IMR-90 (cell line): Measurements from ENCODE around the gene SLC38A7. TPM values are rescaled to one million over a fixed set of nuclear protein-coding genes. Genes with fewer than 3 reads are reported as not detected.

Source experiments
- ATAC-seq: fragments of 200-7000 bp; cut with Tn5 transposase; 2 replicates; pipeline ENCODE4 v1.9.1; 2020; ENCODE audit warnings: low read depth, mild to moderate bottlenecking, moderate library complexity
- BruUV-seq: library from RNA; stranded (reverse); fragments of 400-500 nt; replicated peaks from 2 replicates; lab custom pipeline; 2021; lab: Mats Ljungman, UMichigan
- CTCF ChIA-PET: fragments of 300-600 bp; formaldehyde crosslinking; extraction: SDS; loops from one replicate; lab custom pipeline; 2021; ENCODE audit warnings: antibody characterized with exemption; lab: Yijun Ruan, JAX
- POLR2A ChIA-PET: fragments of 300-600 bp; sonication (Branson Sonifier 250); formaldehyde crosslinking; loops from one replicate; lab custom pipeline; 2022; ENCODE audit warnings: antibody characterized with exemption; ENCODE audit not compliant: unreplicated experiment; lab: Charles Lee
- DNase-seq: peaks from one replicate; pipeline ENCODE4 v3.0.0; 2013
- H2AFZ ChIP-seq: replicated peaks from 2 replicates; pipeline ENCODE3; 2013; ENCODE audit warnings: low read length, mild to moderate bottlenecking; ENCODE audit not compliant: poor library complexity
- H2AK5ac ChIP-seq: 2 replicates; pipeline ENCODE4 v1.6.1; 2013; ENCODE audit warnings: low read depth, low read length, inconsistent platforms
- H2AK9ac ChIP-seq: replicated peaks from 2 replicates; pipeline ENCODE3; 2013; ENCODE audit warnings: mild to moderate bottlenecking, low read depth, low read length, moderate library complexity; ENCODE audit not compliant: poor library complexity
- H2BK120ac ChIP-seq: 2 replicates; pipeline ENCODE4 v1.6.1; 2013; ENCODE audit warnings: low read depth, low read length, inconsistent platforms
- H2BK15ac ChIP-seq: 3 replicates; pipeline ENCODE4 v1.6.1; 2013; ENCODE audit warnings: low read depth, low read length, inconsistent platforms
- H2BK20ac ChIP-seq: 2 replicates; pipeline ENCODE4 v1.6.1; 2013; ENCODE audit warnings: low read depth, mild to moderate bottlenecking, inconsistent platforms, low read length, moderate library complexity
- H2BK5ac ChIP-seq: 2 replicates; pipeline ENCODE4 v1.6.1; 2013; ENCODE audit warnings: mild to moderate bottlenecking, low read depth, low read length, inconsistent platforms; ENCODE audit not compliant: poor library complexity, severe bottlenecking
- H3K14ac ChIP-seq: replicated peaks from 2 replicates; pipeline ENCODE4 v1.6.1; 2013; ENCODE audit warnings: low read depth, low read length, inconsistent platforms
- H3K18ac ChIP-seq: 2 replicates; pipeline ENCODE4 v1.6.1; 2013; ENCODE audit warnings: low read depth, low read length, control low read depth
- H3K23ac ChIP-seq: 2 replicates; pipeline ENCODE4 v1.6.1; 2013; ENCODE audit warnings: low read depth, low read length, inconsistent platforms
- H3K27ac ChIP-seq: 2 replicates; pipeline ENCODE4 v1.5.1; 2013; ENCODE audit warnings: mild to moderate bottlenecking, control low read depth, low read length; ENCODE audit not compliant: insufficient read depth
- H3K27me3 ChIP-seq: 2 replicates; pipeline ENCODE4 v1.6.1; 2013; ENCODE audit warnings: low read length; ENCODE audit not compliant: control insufficient read depth, insufficient read depth
- H3K36me3 ChIP-seq: 2 replicates; pipeline ENCODE4 v1.6.1; 2013; ENCODE audit warnings: low read length, mixed read lengths; ENCODE audit not compliant: control insufficient read depth, insufficient read depth
- H3K4ac ChIP-seq: 2 replicates; pipeline ENCODE4 v1.6.1; 2013; ENCODE audit warnings: low read depth, low read length, inconsistent platforms
- H3K4me1 ChIP-seq: 2 replicates; pipeline ENCODE4 v1.6.1; 2013; ENCODE audit warnings: low read length, mixed read lengths; ENCODE audit not compliant: control insufficient read depth, insufficient read depth
- H3K4me2 ChIP-seq: 2 replicates; pipeline ENCODE4 v1.6.1; 2013; ENCODE audit warnings: low read depth, mild to moderate bottlenecking, control low read depth, low read length, moderate library complexity
- H3K4me3 ChIP-seq: 2 replicates; pipeline ENCODE4 v1.5.1; 2013; ENCODE audit warnings: low read depth, mild to moderate bottlenecking, control low read depth, low read length, moderate library complexity; ENCODE audit not compliant: insufficient read depth
- H3K56ac ChIP-seq: 2 replicates; pipeline ENCODE4 v1.6.1; 2013; ENCODE audit warnings: low read length, inconsistent platforms; ENCODE audit not compliant: insufficient read depth; ENCODE audit errors: extremely low read depth
- H3K79me1 ChIP-seq, 2 experiments: 2 replicates each; pipeline ENCODE4 v1.6.1; 2013; ENCODE audit warnings: low read length in 2 of 2, inconsistent platforms in 1 of 2, low read depth in 1 of 2
- H3K9ac ChIP-seq: 2 replicates; pipeline ENCODE4 v1.6.1; 2013; ENCODE audit warnings: low read depth, low read length, control low read depth
- H3K9me1 ChIP-seq: 2 replicates; pipeline ENCODE4 v1.6.1; 2013; ENCODE audit warnings: low read length, inconsistent platforms; ENCODE audit not compliant: insufficient read depth
- H3K9me3 ChIP-seq: 2 replicates; pipeline ENCODE4 v1.6.1; 2013; ENCODE audit warnings: low read length; ENCODE audit not compliant: control insufficient read depth, insufficient read depth
- H4K20me1 ChIP-seq: 2 replicates; pipeline ENCODE4 v1.6.1; 2013; ENCODE audit warnings: low read length, inconsistent platforms; ENCODE audit not compliant: insufficient read depth
- H4K5ac ChIP-seq: 2 replicates; pipeline ENCODE4 v1.6.1; 2013; ENCODE audit warnings: mild to moderate bottlenecking, low read depth, low read length, control low read depth
- H4K8ac ChIP-seq, 2 experiments: 2 replicates each; pipeline ENCODE4 v1.6.1; 2013; ENCODE audit warnings: low read depth in 2 of 2, low read length in 2 of 2, control low read depth in 1 of 2, inconsistent platforms in 1 of 2
- H4K91ac ChIP-seq: 2 replicates; pipeline ENCODE4 v1.6.1; 2013; ENCODE audit warnings: low read depth, low read length, inconsistent platforms; ENCODE audit not compliant: insufficient read depth
- BHLHE40 ChIP-seq: fragments of 150-350 bp; IDR thresholded peaks from 2 replicates; pipeline ENCODE4 v1.6.1; 2016; ENCODE audit warnings: mild to moderate bottlenecking, low read depth, low read length
- FOS ChIP-seq: fragments of 150-350 bp; IDR thresholded peaks from 2 replicates; pipeline ENCODE4 v1.6.1; 2016; ENCODE audit warnings: low read depth, low read length
- MAFK ChIP-seq: IDR thresholded peaks from 2 replicates; pipeline ENCODE4 v1.6.1; 2012; ENCODE audit warnings: low read depth, low read length, improper control_type of control experiment
- MAZ ChIP-seq: IDR thresholded peaks from 2 replicates; pipeline ENCODE4 v1.6.1; 2012; ENCODE audit warnings: low read depth, mild to moderate bottlenecking, low read length, improper control_type of control experiment, moderate library complexity, borderline replicate concordance
- MXI1 ChIP-seq: IDR thresholded peaks from 2 replicates; pipeline ENCODE4 v1.6.1; 2012; ENCODE audit warnings: low read depth, mild to moderate bottlenecking, low read length, moderate library complexity, borderline replicate concordance
- POLR2A ChIP-seq: IDR thresholded peaks from 2 replicates; pipeline ENCODE4 v1.6.1; 2012; ENCODE audit warnings: mild to moderate bottlenecking, low read depth, low read length
- RAD21 ChIP-seq: IDR thresholded peaks from 2 replicates; pipeline ENCODE4 v1.6.1; 2012; ENCODE audit warnings: low read length, improper control_type of control experiment
- RCOR1 ChIP-seq: IDR thresholded peaks from 2 replicates; pipeline ENCODE4 v1.6.1; 2012; ENCODE audit warnings: mild to moderate bottlenecking, low read length, improper control_type of control experiment; ENCODE audit not compliant: insufficient replicate concordance
- SMC3 ChIP-seq: fragments of 150-350 bp; IDR thresholded peaks from 2 replicates; pipeline ENCODE4 v1.6.1; 2016; ENCODE audit warnings: low read depth, mild to moderate bottlenecking, antibody characterized with exemption, low read length, moderate library complexity
- USF2 ChIP-seq: fragments of 150-350 bp; IDR thresholded peaks from 2 replicates; pipeline ENCODE4 v1.6.1; 2017; ENCODE audit warnings: mild to moderate bottlenecking, antibody characterized with exemption, low read length, low read depth
- WGBS, 2 experiments: methylation state at CpG; one replicate each; pipeline versions ENCODE4 v1.1.5 to v1.1.7; 2013; ENCODE audit warnings: missing lambda C conversion rate in 2 of 2; ENCODE audit not compliant: insufficient read length in 1 of 2; ENCODE audit errors: extremely low coverage in 2 of 2; 5-methylcytosine and 5-hydroxymethylcytosine counted together
- dilution Hi-C: fragments of 300-500 bp; cut with HindIII; formaldehyde crosslinking; loops from one replicate; pipeline ENCODE4 v1.14.3; 2018; ENCODE audit warnings: low sequenced_read_pairs; ENCODE audit not compliant: unreplicated experiment
- in situ Hi-C: fragments of 300-500 bp; cut with MboI; formaldehyde crosslinking; loops from 3 replicates; pipeline ENCODE4 v1.14.3; 2019; ENCODE audit warnings: low sequenced_read_pairs, inconsistent platforms, mixed read lengths
- intact Hi-C: fragments of 100-400 bp; cut with micrococcal nuclease; formaldehyde crosslinking; loops from 2 replicates; pipeline ENCODE4 v1.10.0; 2022
- polyA plus RNA-seq, 3 experiments: library from polyadenylated mRNA; depleted of rRNA; stranded (reverse); fragments of >200 nt; gene quantifications; 2 replicates each; pipeline ENCODE4 v1.2.3, GENCODE V29; 2012; ENCODE audit warnings: low replicate concordance in 1 of 3
- total RNA-seq: library from RNA; depleted of rRNA; stranded (reverse); fragments of >200 nt; gene quantifications from 2 replicates; pipeline ENCODE4 v1.2.3, GENCODE V29; 2012
- TF ChIP-seq, protein P1 (sequence below): conservative IDR thresholded peaks from 2 replicates; pipeline ENCODE4 v1.5.1; 2012; ENCODE audit warnings: mild to moderate bottlenecking, low read depth, low read length, improper control_type of control experiment
- TF ChIP-seq, protein P2 (sequence below): fragments of 150-350 bp; IDR thresholded peaks from 2 replicates; pipeline ENCODE4 v1.6.1; 2016; ENCODE audit warnings: low read depth, mild to moderate bottlenecking, low read length, moderate library complexity, borderline replicate concordance

Gene SLC38A7
- total and polyA plus RNA-seq, 2 of the 4 experiments (the other 2 are of a cell fraction) = 14.7 to 16.4 TPM

DNA sequence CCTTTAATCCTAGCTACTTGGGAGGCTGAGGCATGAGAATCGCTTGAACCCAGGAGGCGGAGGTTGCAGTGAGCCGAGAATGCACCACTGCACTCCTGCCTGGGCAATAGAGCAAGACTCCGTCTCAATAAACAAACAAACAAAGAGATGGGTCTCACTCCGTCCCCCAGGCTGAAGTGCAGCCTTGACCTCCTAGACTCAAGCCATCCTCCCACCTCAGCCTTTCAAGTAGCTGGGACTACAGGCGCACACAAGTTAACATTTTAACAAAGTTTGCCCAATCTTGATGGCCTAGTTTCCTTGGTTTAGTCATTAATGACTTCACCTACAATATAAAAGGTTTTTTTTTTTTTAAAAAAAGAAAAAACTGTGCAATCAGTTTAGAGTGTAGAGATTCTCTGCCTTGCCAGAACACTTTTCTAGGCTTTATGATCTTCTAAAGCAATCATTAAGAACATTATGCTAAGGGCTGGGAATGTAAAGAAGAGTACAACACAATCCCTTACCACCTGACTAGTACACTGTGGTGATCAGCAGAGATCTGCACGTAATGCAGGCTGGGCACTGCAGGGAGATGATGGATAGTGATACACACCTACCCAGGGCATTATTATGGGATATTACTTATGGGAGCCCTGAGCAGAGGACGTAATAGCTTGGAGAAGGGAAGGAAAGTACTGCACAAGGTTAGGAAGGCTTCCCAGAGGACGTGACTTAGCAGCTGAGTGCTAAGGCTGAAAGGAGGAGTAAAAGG is 42.6 kb upstream of the SLC38A7 start:
- H4K5ac ChIP-seq = no peak overlapping the region
- WGBS, 2 experiments = 0% methylated on average over 1 of the region's 9 CpGs; no CpG with 5 or more reads in 1 of the 2 experiments
- no peak overlapping the region for H2AK5ac ChIP-seq
- no peak overlapping the region for H2BK5ac ChIP-seq
- POLR2A ChIA-PET = no interaction called here
- no peak overlapping the region for H2AK9ac ChIP-seq
- peaks cover 18% of the 10 kb centered on the region; the same call in 1 of the 2 replicates for H4K20me1 ChIP-seq
- CTCF ChIA-PET = no interaction called here
- no peak overlapping the region for H2AFZ ChIP-seq
- no peaks in the 10 kb centered on the region for H3K27me3 ChIP-seq
- ATAC-seq = no peak
- no peak overlapping the region for H3K4ac ChIP-seq
- no peaks in the 10 kb centered on the region for H3K9me3 ChIP-seq
- H2BK20ac ChIP-seq = no peak overlapping the region
- H3K9ac ChIP-seq = no peak overlapping the region
- no peak overlapping the region for H3K18ac ChIP-seq
- peaks cover 5% of the 10 kb centered on the region for H3K36me3 ChIP-seq
- H2BK120ac ChIP-seq = no peak overlapping the region
- no peaks in the 10 kb centered on the region for H3K4me1 ChIP-seq
- H2BK15ac ChIP-seq = no peak overlapping the region
- H3K14ac ChIP-seq = no peak overlapping the region
- H3K79me1 ChIP-seq = peaks cover 20 to 42% of the 10 kb centered on the region in 2 experiments; a peak in 3 of 4 replicates
- TF ChIP-seq, protein P1, sequence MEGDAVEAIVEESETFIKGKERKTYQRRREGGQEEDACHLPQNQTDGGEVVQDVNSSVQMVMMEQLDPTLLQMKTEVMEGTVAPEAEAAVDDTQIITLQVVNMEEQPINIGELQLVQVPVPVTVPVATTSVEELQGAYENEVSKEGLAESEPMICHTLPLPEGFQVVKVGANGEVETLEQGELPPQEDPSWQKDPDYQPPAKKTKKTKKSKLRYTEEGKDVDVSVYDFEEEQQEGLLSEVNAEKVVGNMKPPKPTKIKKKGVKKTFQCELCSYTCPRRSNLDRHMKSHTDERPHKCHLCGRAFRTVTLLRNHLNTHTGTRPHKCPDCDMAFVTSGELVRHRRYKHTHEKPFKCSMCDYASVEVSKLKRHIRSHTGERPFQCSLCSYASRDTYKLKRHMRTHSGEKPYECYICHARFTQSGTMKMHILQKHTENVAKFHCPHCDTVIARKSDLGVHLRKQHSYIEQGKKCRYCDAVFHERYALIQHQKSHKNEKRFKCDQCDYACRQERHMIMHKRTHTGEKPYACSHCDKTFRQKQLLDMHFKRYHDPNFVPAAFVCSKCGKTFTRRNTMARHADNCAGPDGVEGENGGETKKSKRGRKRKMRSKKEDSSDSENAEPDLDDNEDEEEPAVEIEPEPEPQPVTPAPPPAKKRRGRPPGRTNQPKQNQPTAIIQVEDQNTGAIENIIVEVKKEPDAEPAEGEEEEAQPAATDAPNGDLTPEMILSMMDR = no peak
- TF ChIP-seq RCOR1 = no peak
- no peak for TF ChIP-seq MAZ
- TF ChIP-seq BHLHE40 = no peak
- TF ChIP-seq MXI1 = no peak
- no peak for TF ChIP-seq MAFK
- TF ChIP-seq FOS = no peak
- TF ChIP-seq USF2 = no peak
- TF ChIP-seq, protein P2, sequence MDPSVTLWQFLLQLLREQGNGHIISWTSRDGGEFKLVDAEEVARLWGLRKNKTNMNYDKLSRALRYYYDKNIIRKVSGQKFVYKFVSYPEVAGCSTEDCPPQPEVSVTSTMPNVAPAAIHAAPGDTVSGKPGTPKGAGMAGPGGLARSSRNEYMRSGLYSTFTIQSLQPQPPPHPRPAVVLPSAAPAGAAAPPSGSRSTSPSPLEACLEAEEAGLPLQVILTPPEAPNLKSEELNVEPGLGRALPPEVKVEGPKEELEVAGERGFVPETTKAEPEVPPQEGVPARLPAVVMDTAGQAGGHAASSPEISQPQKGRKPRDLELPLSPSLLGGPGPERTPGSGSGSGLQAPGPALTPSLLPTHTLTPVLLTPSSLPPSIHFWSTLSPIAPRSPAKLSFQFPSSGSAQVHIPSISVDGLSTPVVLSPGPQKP = no peak
- TF ChIP-seq RAD21 = no peak
- no peak for TF ChIP-seq POLR2A
- TF ChIP-seq SMC3 = no peak
- in situ Hi-C loops (no loop called here), dilution Hi-C loops (no loop called here), intact Hi-C loops (no loop called here)
- H3K9me1 ChIP-seq = 0 out of 2 replicates have a peak, but pooled peaks cover 3% of the 10 kb centered on the region
- no peak overlapping the region for H3K23ac ChIP-seq
- no peak overlapping the region for H3K4me3 ChIP-seq
- DNase-seq = no peak
- H3K56ac ChIP-seq = no peak overlapping the region
- no peak overlapping the region for H4K8ac ChIP-seq
- BruUV-seq = no TSS peak
- no peak overlapping the region for H3K27ac ChIP-seq
- H4K91ac ChIP-seq = no peak overlapping the region
- no peak overlapping the region for H3K4me2 ChIP-seq
